GM12878 (cell line): ENCODE measurements around the gene MAL. TPM values are rescaled to one million over a fixed set of nuclear protein-coding genes. Genes with fewer than 3 reads are reported as not detected.

Experiments
- ATAC-seq: fragments of 200-7000 bp; cut with Tn5 transposase; 3 replicates; pipeline ENCODE4 v1.9.1; 2020; ENCODE audit warnings: mild to moderate bottlenecking, moderate library complexity
- BruUV-seq: library from RNA; stranded (reverse); fragments of 400-500 nt; replicated peaks from 2 replicates; lab custom pipeline; 2021; lab: Mats Ljungman, UMichigan
- CTCF ChIA-PET: fragments of 300-600 bp; sonication (Branson Sonifier 250); formaldehyde crosslinking; extraction: SDS; loops from one replicate; lab custom pipeline; 2021; ENCODE audit warnings: inconsistent platforms; lab: Yijun Ruan, JAX
- POLR2A ChIA-PET: fragments of 350-600 bp; formaldehyde crosslinking; extraction: SDS; loops from one replicate; lab custom pipeline; 2021; ENCODE audit warnings: inconsistent platforms; lab: Charles Lee
- RAD21 ChIA-PET: fragments of 300-600 bp; sonication (Branson Sonifier 250); formaldehyde crosslinking; loops from one replicate; lab custom pipeline; 2023; ENCODE audit warnings: antibody characterized with exemption; ENCODE audit not compliant: unreplicated experiment; lab: Charles Lee
- SMC1A ChIA-PET: fragments of 300-600 bp; sonication (Branson Sonifier 250); formaldehyde crosslinking; loops from one replicate; lab custom pipeline; 2023; ENCODE audit not compliant: unreplicated experiment, uncharacterized antibody; lab: Charles Lee
- DNase-seq: peaks from one replicate; pipeline ENCODE4 v3.0.0-alpha.2; 2011; ENCODE audit warnings: low read depth, low spot score
- FAIRE-seq: peaks from 3 replicates; lab custom pipeline; 2011; peaks lifted over from hg19 to GRCh38; lab: Jason Lieb, UNC
- H2AFZ ChIP-seq: 2 replicates; pipeline ENCODE4 v1.6.0; 2011; ENCODE audit warnings: low read depth, low read length, control low read depth; ENCODE audit not compliant: control insufficient read depth
- H3K27ac ChIP-seq: 2 replicates; pipeline ENCODE4 v1.5.1; 2011; ENCODE audit warnings: control low read depth; ENCODE audit not compliant: control insufficient read depth, insufficient read depth
- H3K27me3 ChIP-seq, 2 experiments: replicated peaks in 1 of 2; 2 replicates each; pipeline versions ENCODE4 v1.6.0 to v1.6.1; 2011; ENCODE audit warnings: low read length in 1 of 2; ENCODE audit not compliant: control insufficient read depth in 2 of 2, insufficient read depth in 2 of 2
- H3K36me3 ChIP-seq, 2 experiments: 2 replicates each; pipeline ENCODE4 v1.5.1; 2011; ENCODE audit warnings: low read length in 1 of 2; ENCODE audit not compliant: control insufficient read depth in 2 of 2, insufficient read depth in 2 of 2
- H3K4me1 ChIP-seq: 2 replicates; pipeline ENCODE4 v1.6.1; 2011; ENCODE audit warnings: mild to moderate bottlenecking, low read length, moderate library complexity, mixed read lengths; ENCODE audit not compliant: control insufficient read depth, insufficient read depth
- H3K4me2 ChIP-seq: 2 replicates; pipeline ENCODE4 v1.6.0; 2011; ENCODE audit warnings: control low read depth; ENCODE audit not compliant: control insufficient read depth, insufficient read depth
- H3K4me3 ChIP-seq: fragments of 200-600 bp; sonication (generic); 2 replicates; pipeline ENCODE4 v1.5.1; 2016
- H3K79me2 ChIP-seq: 2 replicates; pipeline ENCODE4 v1.6.0; 2011; ENCODE audit warnings: low read length; ENCODE audit not compliant: control insufficient read depth, insufficient read depth
- H3K9ac ChIP-seq: 2 replicates; pipeline ENCODE4 v1.8.0; 2011; ENCODE audit warnings: low read length, control low read depth, mixed read lengths; ENCODE audit not compliant: control insufficient read depth, insufficient read depth
- H3K9me3 ChIP-seq: replicated peaks from 3 replicates; pipeline ENCODE4 v1.5.1; 2011; ENCODE audit warnings: mild to moderate bottlenecking, low read length; ENCODE audit not compliant: control insufficient read depth, insufficient read depth
- H4K20me1 ChIP-seq: 2 replicates; pipeline ENCODE4 v1.6.0; 2011; ENCODE audit not compliant: control insufficient read depth, insufficient read depth
- BRCA1 ChIP-seq: IDR thresholded peaks from 2 replicates; pipeline ENCODE4 v1.6.1; 2011; ENCODE audit warnings: low read depth, low read length, improper control_type of control experiment
- CHD4 ChIP-seq: fragments of 200-600 bp; sonication (generic); IDR thresholded peaks from 2 replicates; pipeline ENCODE4 v1.6.1; 2016; ENCODE audit warnings: mild to moderate bottlenecking
- E2F4 ChIP-seq: IDR thresholded peaks from 2 replicates; pipeline ENCODE4 v1.6.1; 2012; ENCODE audit warnings: low read depth, low read length, improper control_type of control experiment
- HDAC2 ChIP-seq: fragments of 200-600 bp; sonication (generic); IDR thresholded peaks from 2 replicates; pipeline ENCODE4 v1.6.1; 2017
- HSF1 ChIP-seq: fragments of 150-350 bp; IDR thresholded peaks from 2 replicates; pipeline ENCODE4 v1.6.1; 2014; ENCODE audit warnings: mild to moderate bottlenecking, low read depth, low read length
- MAX ChIP-seq: IDR thresholded peaks from 2 replicates; pipeline ENCODE4 v1.6.1; 2012; ENCODE audit warnings: low read depth, low read length, improper control_type of control experiment
- NFYA ChIP-seq: IDR thresholded peaks from 2 replicates; pipeline ENCODE4 v1.6.1; 2011; ENCODE audit warnings: low read depth, mild to moderate bottlenecking, low read length, improper control_type of control experiment, borderline replicate concordance
- NR2C1 ChIP-seq: fragments of 450-650 bp; IDR thresholded peaks from 2 replicates; pipeline ENCODE4 v1.6.1; 2017; ENCODE audit warnings: antibody characterized with exemption, mild to moderate bottlenecking, moderate library complexity
- NR2C2 ChIP-seq: IDR thresholded peaks from 2 replicates; pipeline ENCODE4 v1.6.1; 2011; ENCODE audit warnings: borderline replicate concordance, low read depth; ENCODE audit not compliant: control insufficient read depth, insufficient read length
- RBBP5 ChIP-seq: fragments of 200-600 bp; sonication (generic); conservative IDR thresholded peaks from 2 replicates; pipeline ENCODE4 v1.6.1; 2016
- RELA ChIP-seq: fragments of 450-650 bp; IDR thresholded peaks from 2 replicates; pipeline ENCODE4 v1.8.0; 2014; ENCODE audit warnings: borderline replicate concordance; ENCODE audit not compliant: partially characterized antibody
- SP1 ChIP-seq: IDR thresholded peaks from one replicate; pipeline ENCODE4 v1.6.1; 2011; ENCODE audit warnings: low read depth, low read length
- TCF7 ChIP-seq: IDR thresholded peaks from 2 replicates; pipeline ENCODE4 v1.6.1; 2014; ENCODE audit warnings: antibody characterized with exemption, borderline replicate concordance
- ZNF217 ChIP-seq: fragments of 450-650 bp; IDR thresholded peaks from 2 replicates; pipeline ENCODE4 v1.6.1; 2017; ENCODE audit warnings: antibody characterized with exemption, mild to moderate bottlenecking
- ZNF274 ChIP-seq: IDR thresholded peaks from one replicate; pipeline ENCODE4 v1.8.0; 2011; ENCODE audit not compliant: insufficient read length, insufficient read depth
- WGBS: methylation state at CpG from one replicate; pipeline ENCODE4 v1.1.6; 2016; ENCODE audit warnings: low lambda C conversion rate; ENCODE audit not compliant: insufficient replicate concordance, insufficient coverage; ENCODE audit errors: missing lambda C conversion rate; 5-methylcytosine and 5-hydroxymethylcytosine counted together
- in situ Hi-C: fragments of 300-500 bp; cut with MboI; formaldehyde crosslinking; loops from 9 replicates; pipeline ENCODE4 v1.14.3; 2018; ENCODE audit warnings: mixed read lengths
- intact Hi-C: fragments of 100-400 bp; cut with micrococcal nuclease; formaldehyde crosslinking; loops from one replicate; pipeline ENCODE4 v1.14.2; 2022; ENCODE audit not compliant: unreplicated experiment
- polyA plus RNA-seq, 11 experiments: library from polyadenylated mRNA; depleted of rRNA in 4 of 11; unstranded in 6 of 11; stranded (reverse) in 5 of 11; fragments of >200 nt; fragmentation: Nextera tagmentation in 4 of 11; fragmentation: Illumina TruSeq in 1 of 11; extraction: Ambion mirVana in 4 of 11; extraction: Trizol in 1 of 11; gene quantifications; 1 replicate in 1 of 11; 2 replicates in 10 of 11; pipeline versions ENCODE4 v1.2.1 to v1.2.3, GENCODE V29; 2011 to 2016; ENCODE audit warnings: inconsistent platforms in 2 of 11, missing spikeins in 2 of 11, low read depth in 1 of 11
- total RNA-seq, 4 experiments: library from RNA; depleted of rRNA in 3 of 4; stranded (reverse); fragments of >200 nt in 3 of 4; fragmentation: Illumina TruSeq in 1 of 4; extraction: Trizol in 1 of 4; gene quantifications; 2 replicates each; pipeline versions ENCODE4 v1.2.1 to v1.2.3, GENCODE V29; 2013 to 2021

The MAL gene
- total and polyA plus RNA-seq, 10 of the 15 experiments (the other 5 are each of a cell fraction or from before 2014, with no cell fraction given): 1.3 to 4.5 (median 1.7) TPM

- no peak overlapping the region for H3K27ac ChIP-seq
- RAD21 ChIA-PET: interaction anchor here (1.0 to 5.9 kb wide), 2 partner anchors 59 to 93 kb away, joined by 3 to 120 read pairs; partner anchors contain the start of gene MAL
- no peak overlapping the region for H3K4me3 ChIP-seq
- no peak overlapping the region for H2AFZ ChIP-seq
- no peak for FAIRE-seq
- H3K36me3 ChIP-seq: peaks cover 6 to 10% of the 10 kb centered on the region in 2 experiments; a peak in 3 of 4 replicates
- no peaks in the 10 kb centered on the region for H4K20me1 ChIP-seq
- H3K9me3 ChIP-seq: no peaks in the 10 kb centered on the region
- ATAC-seq: no peak
- intact Hi-C loops: no loop called here
- no TSS peak for BruUV-seq
- H3K27me3 ChIP-seq: no peaks in the 10 kb centered on the region
- TF ChIP-seq HDAC2: no peak
- TF ChIP-seq HSF1: no peak
- no peak for TF ChIP-seq NR2C2
- TF ChIP-seq, all 136 proteins: peak for 0
- POLR2A ChIA-PET: no interaction called here
- 97% methylated on average over 2 of the region's 2 CpGs for WGBS
- in situ Hi-C loops: no loop called here
- CTCF ChIA-PET: interaction anchor here (6.7 to 12.6 kb wide), 2 partner anchors 58 to 96 kb away, joined by 41 to 339 read pairs; partner anchors contain the start of gene MAL
- Histone ChIP-seq H3K4me1 (no peaks in the 10 kb centered on the region), H3K9ac (no peak overlapping the region), H3K4me2 (no peak overlapping the region), H3K79me2 (no peaks in the 10 kb centered on the region)
- DNase-seq: no peak
- SMC1A ChIA-PET: interaction anchor here (1.0 kb wide), 1 partner anchor 29 kb away, joined by 4 read pairs; no protein-coding TSS in a partner anchor
Measured at GRCh38 chr2:95082477-95082876, 57.0 kb downstream of the MAL start.

- CTCF ChIA-PET: no interaction called here
- ATAC-seq (no peak), DNase-seq (no peak), FAIRE-seq (no peak)
- intact Hi-C loops: no loop called here
- Histone ChIP-seq H3K9me3 (no peaks in the 10 kb centered on the region), H2AFZ (no peak overlapping the region), H3K27ac (no peak overlapping the region), H3K4me3 (no peak overlapping the region), H3K79me2 (no peaks in the 10 kb centered on the region), H3K36me3 (peaks cover 13 to 18% of the 10 kb centered on the region in 2 experiments; a peak in 3 of 4 replicates), H4K20me1 (no peaks in the 10 kb centered on the region), H3K9ac (no peak overlapping the region), H3K4me1 (no peaks in the 10 kb centered on the region), H3K27me3 (no peaks in the 10 kb centered on the region), H3K4me2 (no peak overlapping the region)
- RAD21 ChIA-PET: no interaction called here
- BruUV-seq: no TSS peak
- POLR2A ChIA-PET: no interaction called here
- WGBS: 100% methylated on average over 1 of the region's 1 CpG
- in situ Hi-C loops: no loop called here
- SMC1A ChIA-PET: no interaction called here
- TF ChIP-seq TCF7 (no peak), NFYA (no peak), NR2C1 (no peak), MAX (no peak), CHD4 (no peak), BRCA1 (no peak), RBBP5 (no peak), ZNF217 (no peak), ZNF274 (no peak), RELA (no peak), E2F4 (no peak), SP1 (no peak)
Measured at GRCh38 chr2:95086017-95086416, 60.5 kb downstream of the MAL start.
